Stimulated activated CD4-positive, alpha-beta T cell treated with anti-CD3 and anti-CD28 coated beads, Interleukin-2, amount 100 ng/mL, for 4 hours (primary cell): ENCODE data around the gene TUBG2.
"Not testable (repeated sequence)": the region's sequence is repeated elsewhere in the genome, so short reads cannot be mapped to it uniquely, and the experiment has no call there.

Experiments used
- DNase-seq: peaks from one replicate; pipeline ENCODE4 v3.0.0-alpha.2; 2020; ENCODE audit warnings: low read depth

TUBG2 gene

GRCh38 chr17:42659079-42659931, at the start of gene TUBG2:
TUBG2 (plus strand) TSS chr17:42659284; CDS start chr17:42659504, 220 bp downstream.
- peak; percentile 74 for DNase-seq

- not testable (repeated sequence) for DNase-seq
These were observed 49.0 kb upstream of the TUBG2 start for GRCh38 chr17:42609814-42610801.

- no peak for DNase-seq
These were observed 47.1 kb upstream of the TUBG2 start for GRCh38 chr17:42612013-42612412.

- no peak for DNase-seq
These were observed 45.3 kb upstream of the TUBG2 start for GRCh38 chr17:42613699-42614295.

GRCh38 chr17:42617956-42618431, 41.1 kb upstream of the TUBG2 start:
- DNase-seq, result no peak

- no peak for DNase-seq
These were observed 40.5 kb upstream of the TUBG2 start for GRCh38 chr17:42618442-42619150.

GRCh38 chr17:42621987-42622386, 37.1 kb upstream of the TUBG2 start:
- not testable (repeated sequence) for DNase-seq

GRCh38 chr17:42623271-42623670, 35.8 kb upstream of the TUBG2 start:
- no peak for DNase-seq

- DNase-seq, result no peak
These were observed 35.1 kb upstream of the TUBG2 start for GRCh38 chr17:42623732-42624596.

- DNase-seq, result not testable (repeated sequence)
These were observed 31.9 kb upstream of the TUBG2 start for GRCh38 chr17:42627032-42627764.

- no peak for DNase-seq
These were observed 29.6 kb upstream of the TUBG2 start for GRCh38 chr17:42629411-42630009.

GRCh38 chr17:42632949-42633444, 26.1 kb upstream of the TUBG2 start:
- DNase-seq, result no peak

- no peak for DNase-seq
These were observed 19.5 kb upstream of the TUBG2 start for GRCh38 chr17:42639525-42640113.

- DNase-seq, result no peak
These were observed 19.0 kb upstream of the TUBG2 start for GRCh38 chr17:42640121-42640520.

GRCh38 chr17:42642336-42642735, 16.7 kb upstream of the TUBG2 start:
- no peak for DNase-seq

- no peak for DNase-seq
These were observed 11.3 kb upstream of the TUBG2 start for GRCh38 chr17:42647778-42648177.

GRCh38 chr17:42651392-42651791, 7.7 kb upstream of the TUBG2 start:
- DNase-seq, result no peak
